ENCODE data around the gene IL2. TPM values are rescaled to one million over a fixed set of nuclear protein-coding genes. Genes with fewer than 3 reads are reported as not detected.
A peak's percentile ranks its signal among the peaks of the same experiment; 100 is the strongest.

The IL2 gene
- total RNA-seq, 3 donors from 2014 or later (not counting 1 experiment from before 2014, with no cell fraction given): 0.45 TPM; not detected in 2

DNA sequence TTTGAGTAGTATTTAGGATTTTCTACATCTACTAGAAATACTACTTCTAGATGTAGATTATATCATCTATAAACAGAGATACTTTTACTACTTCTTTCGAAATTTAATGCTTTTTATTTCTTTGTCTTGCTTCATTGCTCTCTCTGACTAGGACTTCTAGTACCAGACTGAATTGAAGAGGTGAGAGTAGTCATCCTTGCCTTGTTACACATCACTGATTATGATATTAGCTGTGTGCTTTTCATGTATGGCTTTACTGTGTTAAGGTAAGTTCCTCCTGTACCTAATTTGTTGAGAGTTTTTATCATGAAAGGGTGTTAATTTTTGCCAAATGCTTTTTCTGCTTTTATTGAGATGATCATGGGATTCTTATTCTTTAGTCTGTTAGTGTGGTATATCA, 19.6 kb upstream of the IL2 start:
- H3K27ac Mint-ChIP-seq: no peak overlapping the region
- Histone ChIP-seq H3K27me3 (ENCODE audit: control insufficient read depth, insufficient read depth, low read length) (no peaks in the 10 kb centered on the region), H3K36me3 (ENCODE audit: control insufficient read depth, insufficient read depth, low read length) (no peaks in the 10 kb centered on the region), H3K4me3 (ENCODE audit: low read length) (no peak overlapping the region), H3K27ac (ENCODE audit: low read length) (no peak overlapping the region), H3K4me1 (ENCODE audit: control insufficient read depth, insufficient read depth, low read length) (no peaks in the 10 kb centered on the region), H3K9me3 (ENCODE audit: control insufficient read depth, insufficient read depth, low read length) (no peaks in the 10 kb centered on the region)
- ATAC-seq (no peak), DNase-seq (no peak)
- WGBS (ENCODE audit: insufficient coverage): no CpG with 5 or more reads among the region's 1 CpG
- H3K36me3 Mint-ChIP-seq: no peaks in the 10 kb centered on the region
- TF ChIP-seq, protein P1, sequence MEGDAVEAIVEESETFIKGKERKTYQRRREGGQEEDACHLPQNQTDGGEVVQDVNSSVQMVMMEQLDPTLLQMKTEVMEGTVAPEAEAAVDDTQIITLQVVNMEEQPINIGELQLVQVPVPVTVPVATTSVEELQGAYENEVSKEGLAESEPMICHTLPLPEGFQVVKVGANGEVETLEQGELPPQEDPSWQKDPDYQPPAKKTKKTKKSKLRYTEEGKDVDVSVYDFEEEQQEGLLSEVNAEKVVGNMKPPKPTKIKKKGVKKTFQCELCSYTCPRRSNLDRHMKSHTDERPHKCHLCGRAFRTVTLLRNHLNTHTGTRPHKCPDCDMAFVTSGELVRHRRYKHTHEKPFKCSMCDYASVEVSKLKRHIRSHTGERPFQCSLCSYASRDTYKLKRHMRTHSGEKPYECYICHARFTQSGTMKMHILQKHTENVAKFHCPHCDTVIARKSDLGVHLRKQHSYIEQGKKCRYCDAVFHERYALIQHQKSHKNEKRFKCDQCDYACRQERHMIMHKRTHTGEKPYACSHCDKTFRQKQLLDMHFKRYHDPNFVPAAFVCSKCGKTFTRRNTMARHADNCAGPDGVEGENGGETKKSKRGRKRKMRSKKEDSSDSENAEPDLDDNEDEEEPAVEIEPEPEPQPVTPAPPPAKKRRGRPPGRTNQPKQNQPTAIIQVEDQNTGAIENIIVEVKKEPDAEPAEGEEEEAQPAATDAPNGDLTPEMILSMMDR (IDR thresholded peaks at IDR 0.05): no peak
- no peaks in the 10 kb centered on the region for H3K4me1 Mint-ChIP-seq
- intact Hi-C loops (cut with micrococcal nuclease): no loop called here
- no peak overlapping the region for H3K4me3 Mint-ChIP-seq
- H3K27me3 Mint-ChIP-seq (ENCODE audit: low read depth in 2 of 2): no peaks in the 10 kb centered on the region
- peaks cover 0 to 12% of the 10 kb centered on the region in 2 donors for H3K9me3 Mint-ChIP-seq

DNA sequence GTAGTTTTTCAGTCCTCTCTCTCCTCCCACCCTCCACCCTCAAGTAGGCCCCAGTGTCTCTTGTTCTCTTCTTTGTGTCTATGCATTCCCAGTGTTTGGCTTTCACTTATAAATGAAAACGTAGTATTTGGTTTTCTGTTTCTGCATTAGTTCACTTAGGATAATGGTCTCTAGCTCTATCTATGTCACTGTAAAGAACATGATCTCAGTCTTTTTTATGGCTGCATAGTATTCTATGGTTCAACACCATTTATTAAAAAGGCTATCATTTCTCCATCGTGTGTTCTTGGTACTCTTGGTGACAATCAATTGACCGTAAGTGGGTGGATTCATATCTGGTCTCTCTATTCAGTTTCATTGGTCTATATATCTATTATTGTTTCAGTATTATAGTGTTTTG, 18.7 kb upstream of the IL2 start:
- Histone ChIP-seq H3K9me3 (ENCODE audit: control insufficient read depth, insufficient read depth, low read length) (no peaks in the 10 kb centered on the region), H3K27ac (ENCODE audit: low read length) (no peak overlapping the region), H3K4me1 (ENCODE audit: control insufficient read depth, insufficient read depth, low read length) (no peaks in the 10 kb centered on the region), H3K36me3 (ENCODE audit: control insufficient read depth, insufficient read depth, low read length) (no peaks in the 10 kb centered on the region), H3K4me3 (ENCODE audit: low read length) (no peak overlapping the region), H3K27me3 (ENCODE audit: control insufficient read depth, insufficient read depth, low read length) (no peaks in the 10 kb centered on the region)
- TF ChIP-seq, protein P1 (IDR thresholded peaks at IDR 0.05): no peak
- H3K36me3 Mint-ChIP-seq: no peaks in the 10 kb centered on the region
- H3K4me3 Mint-ChIP-seq: no peak overlapping the region
- peaks cover 0 to 12% of the 10 kb centered on the region in 2 donors for H3K9me3 Mint-ChIP-seq
- no CpG with 5 or more reads among the region's 3 CpGs for WGBS (ENCODE audit: insufficient coverage)
- DNase-seq (no peak), ATAC-seq (no peak)
- H3K27ac Mint-ChIP-seq: no peak overlapping the region
- H3K27me3 Mint-ChIP-seq (ENCODE audit: low read depth in 2 of 2): no peaks in the 10 kb centered on the region
- intact Hi-C loops (cut with micrococcal nuclease): no loop called here
- H3K4me1 Mint-ChIP-seq: no peaks in the 10 kb centered on the region

DNA sequence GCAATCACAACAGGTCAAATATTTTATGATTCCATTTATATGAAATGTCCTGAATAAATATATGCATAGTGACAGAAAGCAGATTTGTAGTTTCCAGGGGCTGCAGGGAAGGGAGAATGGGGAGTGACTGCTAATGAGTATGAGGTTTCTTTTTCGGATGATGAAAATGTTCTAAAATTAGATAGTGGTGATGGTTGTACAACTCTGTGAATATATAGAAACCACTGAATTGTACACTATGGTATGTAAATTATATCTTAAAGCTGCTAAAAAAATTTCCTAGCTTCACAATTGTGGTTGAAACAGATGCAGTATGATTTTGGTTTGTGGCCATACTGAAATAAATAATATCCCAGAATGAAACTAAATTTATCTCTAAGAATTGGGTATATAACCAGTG, 12.9 kb upstream of the IL2 start:
- H3K36me3 Mint-ChIP-seq: no peaks in the 10 kb centered on the region
- H3K4me3 Mint-ChIP-seq: no peak overlapping the region
- peaks cover 1 to 2% of the 10 kb centered on the region in 2 donors for H3K9me3 Mint-ChIP-seq
- TF ChIP-seq, protein P1 (IDR thresholded peaks at IDR 0.05): no peak
- H3K27me3 ChIP-seq (ENCODE audit: control insufficient read depth, insufficient read depth, low read length): no peaks in the 10 kb centered on the region
- DNase-seq (no peak), ATAC-seq (no peak)
- H3K36me3 ChIP-seq (ENCODE audit: control insufficient read depth, insufficient read depth, low read length): no peaks in the 10 kb centered on the region
- intact Hi-C loops (cut with micrococcal nuclease): no loop called here
- H3K27ac Mint-ChIP-seq: no peak overlapping the region
- no peak overlapping the region for H3K4me3 ChIP-seq (ENCODE audit: low read length)
- H3K27ac ChIP-seq (ENCODE audit: low read length): no peak overlapping the region
- H3K4me1 ChIP-seq (ENCODE audit: control insufficient read depth, insufficient read depth, low read length): no peaks in the 10 kb centered on the region
- H3K27me3 Mint-ChIP-seq (ENCODE audit: low read depth in 2 of 2): no peaks in the 10 kb centered on the region
- no peaks in the 10 kb centered on the region for H3K9me3 ChIP-seq (ENCODE audit: control insufficient read depth, insufficient read depth, low read length)
- WGBS (ENCODE audit: insufficient coverage): no CpG with 5 or more reads among the region's 1 CpG
- H3K4me1 Mint-ChIP-seq: no peaks in the 10 kb centered on the region

DNA sequence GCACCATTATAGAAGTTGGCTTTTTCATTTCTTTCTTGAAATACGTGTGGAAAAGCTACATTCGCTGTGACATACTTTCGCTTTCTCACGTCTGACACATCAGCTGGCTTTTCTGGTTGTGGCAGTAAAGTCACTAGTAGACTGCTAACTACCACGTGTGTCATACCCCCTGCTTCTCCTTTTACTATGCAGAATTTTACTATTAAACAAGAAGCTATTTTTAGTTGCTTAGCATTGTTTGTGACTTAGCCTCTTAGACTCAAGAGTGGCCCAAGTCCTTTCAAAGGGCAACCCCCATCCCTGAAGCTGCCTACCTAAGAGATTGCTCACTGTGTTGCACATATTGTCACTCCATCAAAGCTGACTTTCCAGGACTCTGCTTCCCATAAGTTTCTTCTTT, 2.1 kb upstream of the IL2 start:
- TF ChIP-seq, protein P1 (IDR thresholded peaks at IDR 0.05): no peak
- Histone ChIP-seq H3K4me1 (ENCODE audit: control insufficient read depth, insufficient read depth, low read length) (no peaks in the 10 kb centered on the region), H3K27me3 (ENCODE audit: control insufficient read depth, insufficient read depth, low read length) (no peaks in the 10 kb centered on the region), H3K9me3 (ENCODE audit: control insufficient read depth, insufficient read depth, low read length) (no peaks in the 10 kb centered on the region), H3K36me3 (ENCODE audit: control insufficient read depth, insufficient read depth, low read length) (no peaks in the 10 kb centered on the region), H3K27ac (ENCODE audit: low read length) (no peak overlapping the region), H3K4me3 (ENCODE audit: low read length) (peak overlapping the region; percentile 14)
- DNase-seq (peak in 1 of 2 donors; percentile 72), ATAC-seq (peak; percentile 82 to 88 (median 82))
- H3K9me3 Mint-ChIP-seq: peaks cover 0 to 2% of the 10 kb centered on the region in 2 donors
- H3K4me1 Mint-ChIP-seq: peaks cover 28 to 32% of the 10 kb centered on the region in 2 donors
- intact Hi-C loops (cut with micrococcal nuclease): no loop called here
- H3K4me3 Mint-ChIP-seq: peak overlapping the region; percentile 67
- no peaks in the 10 kb centered on the region for H3K27me3 Mint-ChIP-seq (ENCODE audit: low read depth in 2 of 2)
- no peaks in the 10 kb centered on the region for H3K36me3 Mint-ChIP-seq
- WGBS (ENCODE audit: insufficient coverage): 1% methylated on average over 5 of the region's 5 CpGs
- H3K27ac Mint-ChIP-seq: peak overlapping the region; percentile 14 to 55

Data from natural killer cell (primary cell).